Left ventricle myocardium inferior (tissue), 1 donor: ENCODE results near the gene TTC21A. TPM values are rescaled to one million over a fixed set of nuclear protein-coding genes. Genes with fewer than 3 reads are reported as not detected.

Experiments
- DNase-seq: peaks from one replicate; pipeline ENCODE4 v3.0.0-alpha.2; 2020
- H3K27ac ChIP-seq: fragments of 200-600 bp; replicated peaks from 2 replicates; pipeline ENCODE4 v1.8.0; 2021
- H3K27me3 ChIP-seq: fragments of 200-600 bp; 2 replicates; pipeline ENCODE4 v1.8.0; 2021; ENCODE audit warnings: low read depth
- H3K36me3 ChIP-seq: fragments of 200-600 bp; 2 replicates; pipeline ENCODE4 v1.8.0; 2021
- H3K4me1 ChIP-seq: fragments of 200-600 bp; 2 replicates; pipeline ENCODE4 v1.8.0; 2021
- H3K4me3 ChIP-seq: fragments of 200-600 bp; 2 replicates; pipeline ENCODE4 v1.8.0; 2021; ENCODE audit warnings: mild to moderate bottlenecking, moderate library complexity
- H3K9me3 ChIP-seq: fragments of 200-600 bp; replicated peaks from 2 replicates; pipeline ENCODE4 v1.8.0; 2021
- CTCF ChIP-seq: fragments of 200-600 bp; IDR thresholded peaks from 2 replicates; pipeline ENCODE4 v1.8.0; 2021; ENCODE audit warnings: antibody characterized with exemption, mild to moderate bottlenecking, borderline replicate concordance
- intact Hi-C: fragments of 100-400 bp; cut with micrococcal nuclease; formaldehyde crosslinking; loops from one replicate; pipeline ENCODE4 v1.11.0; 2022
- total RNA-seq: library from RNA; stranded (reverse); fragmentation: NEBNext Ultra II Directional; extraction: Animal tissue kit (Norgen Biotek cat#: 25700); gene quantifications from one replicate; pipeline ENCODE4 v1.2.1, GENCODE V29; 2021
- donor health status: DM: no; HTN: yes; CAD: no; lungs with severe emphysema.

Gene TTC21A
- total RNA-seq, 1 donor from 2014 or later: 2.1 TPM

GRCh38 chr3:39144095-39144747, 36.7 kb downstream of the TTC21A start:
- no peak overlapping the region for H3K27ac ChIP-seq
- H3K4me3 ChIP-seq: no peak overlapping the region
- H3K9me3 ChIP-seq: no peaks in the 10 kb centered on the region
- no peak for TF ChIP-seq CTCF
- H3K27me3 ChIP-seq: no peaks in the 10 kb centered on the region
- H3K4me1 ChIP-seq: peaks cover 92% of the 10 kb centered on the region
- H3K36me3 ChIP-seq: peaks cover 59% of the 10 kb centered on the region
- intact Hi-C loops: no loop called here
- no peak for DNase-seq

GRCh38 chr3:39144748-39145380, 37.4 kb downstream of the TTC21A start:
- intact Hi-C loops: no loop called here
- no peak for DNase-seq
- no peak overlapping the region for H3K27ac ChIP-seq
- H3K4me3 ChIP-seq: no peak overlapping the region
- H3K9me3 ChIP-seq: no peaks in the 10 kb centered on the region
- H3K36me3 ChIP-seq: peaks cover 59% of the 10 kb centered on the region
- H3K27me3 ChIP-seq: no peaks in the 10 kb centered on the region
- H3K4me1 ChIP-seq: peaks cover 92% of the 10 kb centered on the region
- no peak for TF ChIP-seq CTCF

- Histone ChIP-seq H3K9me3 (no peaks in the 10 kb centered on the region), H3K4me1 (peaks cover 92% of the 10 kb centered on the region), H3K36me3 (peaks cover 52% of the 10 kb centered on the region), H3K27ac (peak overlapping the region; percentile 100), H3K4me3 (peak overlapping the region; percentile 96), H3K27me3 (no peaks in the 10 kb centered on the region)
- intact Hi-C loops: no loop called here
- peak; percentile 43 for TF ChIP-seq CTCF
- DNase-seq: no peak
Measured at GRCh38 chr3:39146083-39146501, 38.6 kb downstream of the TTC21A start.

GRCh38 chr3:39146611-39147591, 39.4 kb downstream of the TTC21A start:
- DNase-seq: peak; percentile 65
- intact Hi-C loops: no loop called here
- Histone ChIP-seq H3K4me3 (peak overlapping the region; percentile 96), H3K27ac (peak overlapping the region; percentile 100), H3K4me1 (peaks cover 92% of the 10 kb centered on the region), H3K9me3 (no peaks in the 10 kb centered on the region), H3K27me3 (no peaks in the 10 kb centered on the region), H3K36me3 (peaks cover 47% of the 10 kb centered on the region)
- TF ChIP-seq CTCF: no peak

- peaks cover 92% of the 10 kb centered on the region for H3K4me1 ChIP-seq
- no peak for DNase-seq
- no peaks in the 10 kb centered on the region for H3K27me3 ChIP-seq
Measured at GRCh38 chr3:39147711-39148434, 40.4 kb downstream of the TTC21A start.

More at GRCh38 chr3:39147711-39148434, 40.4 kb downstream of the TTC21A start:
- no peak for TF ChIP-seq CTCF
- Histone ChIP-seq H3K4me3 (peak overlapping the region; percentile 96), H3K27ac (peak overlapping the region; percentile 100), H3K9me3 (no peaks in the 10 kb centered on the region), H3K36me3 (peaks cover 37% of the 10 kb centered on the region)
- intact Hi-C loops: no loop called here
